Gastrocnemius medialis (tissue), 4 donors: ENCODE results near the gene CCN6. TPM values are rescaled to one million over a fixed set of nuclear protein-coding genes. Genes with fewer than 3 reads are reported as not detected.
A peak's percentile ranks its signal among the peaks of the same experiment; 100 is the strongest.

ENCODE experiments used
- ATAC-seq, 2 donors: fragments of 150-250 bp; one replicate each; pipeline ENCODE4 v1.9.1; 2016
- DNase-seq, 2 donors: peaks; one replicate each; pipeline ENCODE4 v3.0.0-alpha.2; 2019
- H3K27ac ChIP-seq, 4 donors: fragments of 200-600 bp; sonication (generic); 1 replicate in 1 of 4; 2 replicates in 3 of 4; pipeline ENCODE4 v1.5.1; 2016 to 2018; ENCODE audit warnings: mild to moderate bottlenecking in 2 of 4, moderate library complexity in 1 of 4
- H3K27me3 ChIP-seq, 3 donors: fragments of 200-600 bp; sonication (generic) in 2 of 3; 1 replicate in 1 of 3; 2 replicates in 2 of 3; pipeline versions ENCODE4 v1.5.1 to v1.6.0; 2016 to 2019; ENCODE audit warnings: mild to moderate bottlenecking in 1 of 3, moderate library complexity in 1 of 3
- H3K36me3 ChIP-seq, 2 donors: fragments of 200-600 bp; sonication (generic) in 1 of 2; one replicate each; pipeline ENCODE4 v1.5.1; 2017 to 2018
- H3K4me1 ChIP-seq, 2 donors: fragments of 200-600 bp; sonication (generic) in 1 of 2; one replicate each; pipeline ENCODE4 v1.5.1; 2016 to 2017; ENCODE audit warnings: mild to moderate bottlenecking in 2 of 2
- H3K4me3 ChIP-seq, 4 donors: fragments of 200-600 bp; sonication (generic) in 3 of 4; 1 replicate in 1 of 4; 2 replicates in 3 of 4; pipeline ENCODE4 v1.5.1; 2016 to 2019; ENCODE audit warnings: mild to moderate bottlenecking in 2 of 4
- H3K9me3 ChIP-seq, 3 donors: fragments of 200-600 bp; sonication (generic) in 2 of 3; 1 replicate in 1 of 3; 2 replicates in 2 of 3; pipeline ENCODE4 v1.5.1; 2016 to 2019
- POLR2A ChIP-seq, 2 donors: fragments of 450-650 bp; IDR thresholded peaks; one replicate each; pipeline ENCODE4 v1.6.1; 2017; ENCODE audit warnings: antibody characterized with exemption in 2 of 2, mild to moderate bottlenecking in 2 of 2, moderate library complexity in 2 of 2
- in situ Hi-C, 4 donors: fragments of 200-750 bp; cut with MboI; loops; one replicate each; pipeline versions ENCODE4 v1.15.0 to v1.8.0; 2017; ENCODE audit warnings: low sequenced_read_pairs in 4 of 4
- intact Hi-C: fragments of 100-400 bp; cut with DNase I; formaldehyde crosslinking; loops from one replicate; pipeline ENCODE4 v1.15.1; 2023; ENCODE audit warnings: low total_unique reads
- total RNA-seq, 4 donors: library from RNA; depleted of rRNA; stranded (reverse); fragments of >200 nt; gene quantifications; one replicate each; pipeline versions ENCODE4 v1.1.0 to v1.2.3, GENCODE V29; 2016
- TF ChIP-seq, protein P1 (sequence below), 5 experiments: fragments of 450-650 bp in 3 of 5; fragments of 200-600 bp in 2 of 5; sonication (generic) in 2 of 5; IDR thresholded peaks in 4 of 5; conservative IDR thresholded peaks in 1 of 5; 1 replicate in 4 of 5; 2 replicates in 1 of 5; pipeline ENCODE4 v1.5.1; 2016 to 2019; ENCODE audit warnings: antibody characterized with exemption in 5 of 5, mild to moderate bottlenecking in 3 of 5, moderate library complexity in 3 of 5

CCN6 gene
- total RNA-seq = not detected

DNA sequence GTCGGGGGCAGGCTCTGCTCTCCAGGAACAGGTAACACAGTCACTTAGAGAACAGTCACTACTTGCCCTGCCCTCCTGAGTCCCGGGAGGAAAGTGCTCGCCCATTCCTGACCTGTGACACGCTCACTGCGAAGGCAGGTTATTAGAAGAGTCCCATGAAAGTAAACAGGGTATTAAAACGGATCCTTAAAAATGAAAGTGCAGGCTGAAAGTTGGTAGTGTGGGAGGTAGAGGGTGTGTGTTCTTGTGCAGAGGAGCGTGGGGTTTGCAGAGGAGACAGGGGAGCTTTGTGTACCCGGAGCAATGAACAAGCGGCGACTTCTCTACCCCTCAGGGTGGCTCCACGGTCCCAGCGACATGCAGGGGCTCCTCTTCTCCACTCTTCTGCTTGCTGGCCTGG lies at the start of gene CCN6:
CCN6 (plus strand) TSS at position 104 of the 400 bp plus-strand sequence; CDS start at position 358, 254 bp downstream.
- Histone ChIP-seq H3K4me3 (no peak within 1 kb of the TSS), H3K27me3 (no peaks in the 10 kb centered on the region), H3K4me1 (no peaks in the 10 kb centered on the region), H3K9me3 (no peaks in the 10 kb centered on the region), H3K36me3 (no peaks in the 10 kb centered on the region), H3K27ac (no peak within 1 kb of the TSS)
- no peak for DNase-seq
- intact Hi-C loops (no loop called here), in situ Hi-C loops (loop anchor here in 1 of 4 donors (25.0 kb wide), 1 partner anchor 792 kb away; a partner anchor contains a TSS)
- TF ChIP-seq, protein P1, sequence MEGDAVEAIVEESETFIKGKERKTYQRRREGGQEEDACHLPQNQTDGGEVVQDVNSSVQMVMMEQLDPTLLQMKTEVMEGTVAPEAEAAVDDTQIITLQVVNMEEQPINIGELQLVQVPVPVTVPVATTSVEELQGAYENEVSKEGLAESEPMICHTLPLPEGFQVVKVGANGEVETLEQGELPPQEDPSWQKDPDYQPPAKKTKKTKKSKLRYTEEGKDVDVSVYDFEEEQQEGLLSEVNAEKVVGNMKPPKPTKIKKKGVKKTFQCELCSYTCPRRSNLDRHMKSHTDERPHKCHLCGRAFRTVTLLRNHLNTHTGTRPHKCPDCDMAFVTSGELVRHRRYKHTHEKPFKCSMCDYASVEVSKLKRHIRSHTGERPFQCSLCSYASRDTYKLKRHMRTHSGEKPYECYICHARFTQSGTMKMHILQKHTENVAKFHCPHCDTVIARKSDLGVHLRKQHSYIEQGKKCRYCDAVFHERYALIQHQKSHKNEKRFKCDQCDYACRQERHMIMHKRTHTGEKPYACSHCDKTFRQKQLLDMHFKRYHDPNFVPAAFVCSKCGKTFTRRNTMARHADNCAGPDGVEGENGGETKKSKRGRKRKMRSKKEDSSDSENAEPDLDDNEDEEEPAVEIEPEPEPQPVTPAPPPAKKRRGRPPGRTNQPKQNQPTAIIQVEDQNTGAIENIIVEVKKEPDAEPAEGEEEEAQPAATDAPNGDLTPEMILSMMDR (IDR thresholded peaks at IDR 0.05 in 4 of 5, conservative IDR thresholded peaks at IDR 0.05 in 1 of 5) = no peak
- no peak for TF ChIP-seq POLR2A (IDR thresholded peaks at IDR 0.05)
- no peak for ATAC-seq

DNA sequence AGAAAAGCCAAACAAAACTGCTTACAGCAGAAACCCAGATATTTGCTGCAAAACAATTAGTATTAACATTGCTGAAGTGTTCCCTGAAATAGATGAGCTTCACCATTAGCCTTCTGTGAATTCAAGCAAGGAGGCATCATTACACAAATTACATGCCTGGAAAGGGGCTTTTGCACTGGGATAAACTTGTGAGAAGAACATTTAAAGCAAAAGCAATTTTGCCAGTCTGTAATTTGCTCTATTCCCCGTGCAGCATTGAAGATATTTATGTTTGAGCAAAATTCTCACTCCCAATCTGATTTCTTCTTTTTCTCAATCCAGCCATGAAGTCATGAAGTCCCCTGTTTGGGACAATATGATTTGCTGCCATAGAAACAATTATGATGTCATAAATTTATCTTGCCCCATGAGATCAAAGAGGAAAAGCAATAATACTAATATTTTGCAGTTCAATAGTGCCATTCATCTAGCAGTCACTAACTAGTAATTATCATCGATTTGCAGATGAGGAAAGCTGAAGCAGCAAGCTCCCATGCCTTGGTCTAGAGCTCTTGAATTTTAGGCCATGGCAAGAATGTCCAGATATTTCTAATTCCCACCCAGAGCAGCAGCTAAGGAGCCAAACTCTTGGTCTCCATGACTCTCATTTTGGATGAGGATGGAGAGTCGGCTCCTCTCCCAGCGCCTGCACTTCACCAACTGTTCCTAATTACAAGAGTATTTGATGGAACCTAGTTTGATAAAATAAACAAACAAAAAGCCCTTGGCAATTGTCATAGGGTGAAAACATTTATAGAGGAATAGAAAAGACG lies 49.5 kb upstream of the CCN6 start:
- peak overlapping the region in 1 of 4 donors; percentile 11 for H3K27ac ChIP-seq
- no peaks in the 10 kb centered on the region for H3K36me3 ChIP-seq
- ATAC-seq (no peak), DNase-seq (no peak)
- in situ Hi-C loops (no loop called here), intact Hi-C loops (no loop called here)
- H3K4me3 ChIP-seq = no peak overlapping the region
- no peak for TF ChIP-seq POLR2A (IDR thresholded peaks at IDR 0.05)
- TF ChIP-seq, protein P1 (IDR thresholded peaks at IDR 0.05 in 4 of 5, conservative IDR thresholded peaks at IDR 0.05 in 1 of 5) = no peak
- H3K27me3 ChIP-seq = no peaks in the 10 kb centered on the region
- no peaks in the 10 kb centered on the region for H3K9me3 ChIP-seq
- no peaks in the 10 kb centered on the region for H3K4me1 ChIP-seq

DNA sequence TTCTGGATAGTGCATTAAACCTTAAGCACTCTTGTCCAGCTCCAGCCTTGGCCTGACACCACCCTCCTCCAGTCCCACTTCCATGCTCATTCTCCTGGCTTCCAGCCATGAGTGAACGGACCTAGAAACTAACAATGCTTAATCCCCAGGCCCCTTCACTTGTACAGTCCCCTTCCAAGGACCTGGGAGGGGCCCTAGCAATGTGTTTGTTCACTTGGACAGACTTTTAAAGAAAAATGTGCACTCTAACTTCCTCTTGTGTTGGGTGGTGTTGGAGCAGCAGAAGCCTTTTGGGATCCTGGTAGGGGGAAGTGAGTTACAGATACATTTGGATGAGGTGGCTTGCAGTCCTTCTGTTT lies 48.9 kb upstream of the CCN6 start:
- H3K4me3 ChIP-seq = no peak overlapping the region
- H3K9me3 ChIP-seq = no peaks in the 10 kb centered on the region
- no peak for TF ChIP-seq POLR2A (IDR thresholded peaks at IDR 0.05)
- TF ChIP-seq, protein P1 (IDR thresholded peaks at IDR 0.05 in 4 of 5, conservative IDR thresholded peaks at IDR 0.05 in 1 of 5) = no peak
- peak in 1 of 2 donors; percentile 16 for DNase-seq
- H3K27me3 ChIP-seq = no peaks in the 10 kb centered on the region
- H3K36me3 ChIP-seq = no peaks in the 10 kb centered on the region
- H3K4me1 ChIP-seq = no peaks in the 10 kb centered on the region
- peak in 1 of 2 donors; percentile 36 for ATAC-seq
- peak overlapping the region in 1 of 4 donors; percentile 11 for H3K27ac ChIP-seq
- intact Hi-C loops = no loop called here
- in situ Hi-C loops = no loop called here

DNA sequence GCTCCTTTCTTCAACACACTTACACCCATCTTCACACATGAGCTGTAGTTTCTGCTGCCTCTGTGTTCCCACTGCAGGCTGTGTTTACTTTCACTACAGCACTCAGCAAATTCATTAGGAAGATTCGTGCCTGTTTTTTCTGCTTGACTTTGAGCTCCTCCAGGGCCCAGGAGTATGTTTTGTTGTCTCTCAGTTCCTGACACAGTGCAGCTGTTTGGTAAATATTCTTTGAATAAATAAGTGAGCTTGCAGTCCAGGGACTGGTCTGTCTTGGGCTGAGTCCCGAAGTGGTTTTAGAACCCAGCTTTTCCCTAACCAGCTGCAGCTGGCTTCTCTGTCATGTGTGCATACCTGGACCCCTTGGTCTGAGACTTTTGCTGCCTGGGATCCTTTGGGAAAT lies 46.6 kb upstream of the CCN6 start:
- no peak overlapping the region for H3K4me3 ChIP-seq
- H3K4me1 ChIP-seq = no peaks in the 10 kb centered on the region
- intact Hi-C loops (no loop called here), in situ Hi-C loops (no loop called here)
- no peak for TF ChIP-seq POLR2A (IDR thresholded peaks at IDR 0.05)
- TF ChIP-seq, protein P1 (IDR thresholded peaks at IDR 0.05 in 4 of 5, conservative IDR thresholded peaks at IDR 0.05 in 1 of 5) = no peak
- no peaks in the 10 kb centered on the region for H3K9me3 ChIP-seq
- no peak for ATAC-seq
- peak overlapping the region in 3 of 4 donors; percentile 1 to 37 (median 7) for H3K27ac ChIP-seq
- DNase-seq = no peak
- no peaks in the 10 kb centered on the region for H3K27me3 ChIP-seq
- no peaks in the 10 kb centered on the region for H3K36me3 ChIP-seq
